HepG2 (cell line): ENCODE results near the gene NAB2. TPM values are rescaled to one million over a fixed set of nuclear protein-coding genes. Genes with fewer than 3 reads are reported as not detected.

Experiments
- DPF2 ChIP-seq: sonication (generic); formaldehyde crosslinking; IDR thresholded peaks from 2 replicates; pipeline ENCODE4 v1.4.0; 2020; ENCODE audit warnings: mild to moderate bottlenecking, low read depth, missing genetic modification reagents, borderline replicate concordance
- ESRRA ChIP-seq: sonication (generic); formaldehyde crosslinking; IDR thresholded peaks from 2 replicates; pipeline ENCODE4 v1.5.1; 2020; ENCODE audit warnings: mild to moderate bottlenecking, low read depth, missing genetic modification reagents
- HMG20B ChIP-seq: conservative IDR thresholded peaks from 2 replicates; pipeline ENCODE4 v1.6.1; 2016; ENCODE audit warnings: missing genetic modification reagents, missing compliant biosample characterization
- HOXA5 ChIP-seq: sonication (generic); formaldehyde crosslinking; IDR thresholded peaks from 2 replicates; pipeline ENCODE4 v1.4.0; 2020; ENCODE audit warnings: missing genetic modification reagents
- ISX ChIP-seq: sonication (generic); formaldehyde crosslinking; conservative IDR thresholded peaks from 2 replicates; pipeline ENCODE4 v1.5.0; 2020; ENCODE audit warnings: missing genetic modification reagents
- KLF11 ChIP-seq: IDR thresholded peaks from 2 replicates; pipeline ENCODE4 v1.6.1; 2016; ENCODE audit warnings: missing compliant biosample characterization
- MTERF4 ChIP-seq: sonication (generic); formaldehyde crosslinking; IDR thresholded peaks from 2 replicates; pipeline ENCODE4 v1.8.0; 2023; ENCODE audit warnings: mild to moderate bottlenecking, missing genetic modification reagents
- PBX3 ChIP-seq: sonication (generic); formaldehyde crosslinking; IDR thresholded peaks from 2 replicates; pipeline ENCODE4 v1.8.1; 2023; ENCODE audit warnings: missing genetic modification reagents, inconsistent platforms, borderline replicate concordance
- PCBP2 ChIP-seq: fragments of 200-400 bp; formaldehyde crosslinking; optimal IDR thresholded peaks from 2 replicates; pipeline ENCODE3; 2018; ENCODE audit warnings: low read length, low read depth; ENCODE audit not compliant: poor library complexity, severe bottlenecking
- POLR2G ChIP-seq: fragments of 200-400 bp; formaldehyde crosslinking; IDR thresholded peaks from 2 replicates; pipeline ENCODE4 v1.6.1; 2018; ENCODE audit warnings: mild to moderate bottlenecking, low read depth, low read length, moderate library complexity
- RFXAP ChIP-seq: sonication (generic); formaldehyde crosslinking; IDR thresholded peaks from 2 replicates; pipeline ENCODE4 v1.4.0; 2020; ENCODE audit warnings: missing genetic modification reagents, borderline replicate concordance
- YEATS4 ChIP-seq: sonication (generic); formaldehyde crosslinking; IDR thresholded peaks from 2 replicates; pipeline ENCODE4 v1.4.0; 2020; ENCODE audit warnings: missing genetic modification reagents, borderline replicate concordance
- ZNF160 ChIP-seq: sonication (generic); formaldehyde crosslinking; IDR thresholded peaks from 2 replicates; pipeline ENCODE4 v1.8.0; 2022; ENCODE audit warnings: mild to moderate bottlenecking, inconsistent platforms, missing genetic modification reagents
- ZNF224 ChIP-seq: sonication (generic); formaldehyde crosslinking; IDR thresholded peaks from 2 replicates; pipeline ENCODE4 v1.5.0; 2020; ENCODE audit warnings: mild to moderate bottlenecking, missing genetic modification reagents
- ZNF431 ChIP-seq: sonication (generic); formaldehyde crosslinking; IDR thresholded peaks from 2 replicates; pipeline ENCODE4 v1.9.0; 2022; ENCODE audit warnings: missing genetic modification reagents, low read depth, mild to moderate bottlenecking, borderline replicate concordance
- ZNF496 ChIP-seq: sonication (generic); formaldehyde crosslinking; IDR thresholded peaks from 2 replicates; pipeline ENCODE4 v1.8.1; 2023; ENCODE audit warnings: mild to moderate bottlenecking, moderate library complexity, missing genetic modification reagents; ENCODE audit not compliant: insufficient replicate concordance
- ZNF512B ChIP-seq: sonication (generic); formaldehyde crosslinking; IDR thresholded peaks from 2 replicates; pipeline ENCODE4 v1.5.1; 2020; ENCODE audit warnings: missing genetic modification reagents, mild to moderate bottlenecking, borderline replicate concordance
- ZNF569 ChIP-seq: sonication (generic); formaldehyde crosslinking; IDR thresholded peaks from 2 replicates; pipeline ENCODE4 v1.5.0; 2020; ENCODE audit warnings: mild to moderate bottlenecking, missing genetic modification reagents, moderate library complexity, borderline replicate concordance
- ZNF577 ChIP-seq: sonication (generic); formaldehyde crosslinking; IDR thresholded peaks from 2 replicates; pipeline ENCODE4 v1.4.0; 2020; ENCODE audit warnings: mild to moderate bottlenecking, low read depth, missing genetic modification reagents, borderline replicate concordance
- ZNF619 ChIP-seq: sonication (generic); formaldehyde crosslinking; IDR thresholded peaks from 2 replicates; pipeline ENCODE4 v1.4.0; 2020; ENCODE audit warnings: mild to moderate bottlenecking, missing genetic modification reagents
- ZNF746 ChIP-seq: sonication (generic); formaldehyde crosslinking; IDR thresholded peaks from 2 replicates; pipeline ENCODE4 v1.8.0; 2022; ENCODE audit warnings: mild to moderate bottlenecking, missing genetic modification reagents
- ZNF879 ChIP-seq: sonication (generic); formaldehyde crosslinking; IDR thresholded peaks from 2 replicates; pipeline ENCODE4 v1.8.1; 2023; ENCODE audit warnings: missing genetic modification reagents
- ZSCAN9 ChIP-seq: IDR thresholded peaks from 2 replicates; pipeline ENCODE4 v1.6.1; 2016; ENCODE audit warnings: borderline replicate concordance
- polyA plus RNA-seq, 8 experiments: library from polyadenylated mRNA; depleted of rRNA in 3 of 8; stranded (reverse) in 7 of 8; unstranded in 1 of 8; fragments of >200 nt; fragmentation: Illumina TruSeq in 4 of 8; extraction: Trizol in 4 of 8; gene quantifications; 2 replicates each; pipeline versions ENCODE4 v1.2.1 to v1.2.3, GENCODE V29; 2011 to 2016; ENCODE audit warnings: low read depth in 4 of 8, missing spikeins in 1 of 8, mixed read lengths in 1 of 8; ENCODE audit not compliant: insufficient read depth in 1 of 8
- total RNA-seq, 5 experiments: library from RNA; depleted of rRNA; stranded (reverse); fragments of >200 nt; fragmentation: Illumina TruSeq; extraction: Trizol; gene quantifications; 2 replicates each; pipeline ENCODE4 v1.2.3, GENCODE V29; 2016; ENCODE audit warnings: low read depth in 1 of 5
- TF ChIP-seq, protein P1 (sequence below): sonication (generic); formaldehyde crosslinking; IDR thresholded peaks from 2 replicates; pipeline ENCODE4 v1.8.1; 2023; ENCODE audit warnings: mild to moderate bottlenecking, missing genetic modification reagents

The NAB2 gene
- total and polyA plus RNA-seq, 2 of the 13 experiments (the other 11 are each of a cell fraction or from before 2014, with no cell fraction given), result 11.7 to 12.9 TPM

GRCh38 chr12:57088354-57089270, at the start of gene NAB2 (continued):
- TF ChIP-seq ZNF879 (CRISPR knock-in tag) (peak; percentile 60; the same call in 1 of the 2 replicates), ZNF496 (CRISPR knock-in tag) (no peak), POLR2G (peak; percentile 77), ZNF569 (CRISPR knock-in tag) (no peak), ZNF746 (peak; percentile 80), ESRRA (CRISPR knock-in tag) (no peak), ZNF619 (CRISPR knock-in tag) (no peak), MTERF4 (CRISPR knock-in tag) (no peak), PCBP2 (no peak), YEATS4 (CRISPR knock-in tag) (peak; percentile 84; the same call in 1 of the 2 replicates), ZNF577 (CRISPR knock-in tag) (no peak), HOXA5 (CRISPR knock-in tag) (peak; percentile 82), ZNF160 (0 out of 2 replicates have a peak, but pooled peaks have one; percentile 21), KLF11 (CRISPR knock-in tag) (no peak), ZSCAN9 (CRISPR knock-in tag) (no peak), PBX3 (CRISPR knock-in tag) (no peak), RFXAP (CRISPR knock-in tag) (peak; percentile 88), ISX (CRISPR knock-in tag) (0 out of 2 replicates have a peak, but pooled peaks have one; percentile 48), HMG20B (CRISPR knock-in tag) (peak; percentile 71), ZNF224 (CRISPR knock-in tag) (0 out of 2 replicates have a peak, but pooled peaks have one; percentile 7), ZNF431 (CRISPR knock-in tag) (peak; percentile 72; the same call in 1 of the 2 replicates), ZNF512B (CRISPR knock-in tag) (no peak), DPF2 (CRISPR knock-in tag) (no peak)
- TF ChIP-seq, protein P1, sequence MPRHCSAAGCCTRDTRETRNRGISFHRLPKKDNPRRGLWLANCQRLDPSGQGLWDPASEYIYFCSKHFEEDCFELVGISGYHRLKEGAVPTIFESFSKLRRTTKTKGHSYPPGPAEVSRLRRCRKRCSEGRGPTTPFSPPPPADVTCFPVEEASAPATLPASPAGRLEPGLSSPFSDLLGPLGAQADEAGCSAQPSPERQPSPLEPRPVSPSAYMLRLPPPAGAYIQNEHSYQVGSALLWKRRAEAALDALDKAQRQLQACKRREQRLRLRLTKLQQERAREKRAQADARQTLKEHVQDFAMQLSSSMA (CRISPR knock-in tag), result no peak
